Stomach (tissue), 4 donors: ENCODE measurements around the gene IGFN1.

Experiments used
- EP300 ChIP-seq: sonication (generic); formaldehyde crosslinking; IDR thresholded peaks from one replicate; pipeline ENCODE4 v1.6.1; 2017; ENCODE audit warnings: antibody characterized with exemption
- POLR2A ChIP-seq, 4 donors: fragments of 450-650 bp; IDR thresholded peaks; one replicate each; pipeline ENCODE4 v1.6.1; 2016; ENCODE audit warnings: antibody characterized with exemption in 4 of 4, control low read depth in 2 of 4, mild to moderate bottlenecking in 1 of 4, moderate library complexity in 1 of 4
- TF ChIP-seq, protein P1 (sequence below), 7 experiments: fragments of 450-650 bp in 4 of 7; fragments of 200-600 bp in 3 of 7; sonication (generic) in 3 of 7; IDR thresholded peaks; one replicate each; pipeline ENCODE4 v1.5.1; 2016 to 2019; ENCODE audit warnings: antibody characterized with exemption in 7 of 7, control low read depth in 2 of 7, mild to moderate bottlenecking in 1 of 7

GRCh38 chr1:201183209-201183608 lies 7.4 kb upstream of the IGFN1 start:
- TF ChIP-seq, protein P1, sequence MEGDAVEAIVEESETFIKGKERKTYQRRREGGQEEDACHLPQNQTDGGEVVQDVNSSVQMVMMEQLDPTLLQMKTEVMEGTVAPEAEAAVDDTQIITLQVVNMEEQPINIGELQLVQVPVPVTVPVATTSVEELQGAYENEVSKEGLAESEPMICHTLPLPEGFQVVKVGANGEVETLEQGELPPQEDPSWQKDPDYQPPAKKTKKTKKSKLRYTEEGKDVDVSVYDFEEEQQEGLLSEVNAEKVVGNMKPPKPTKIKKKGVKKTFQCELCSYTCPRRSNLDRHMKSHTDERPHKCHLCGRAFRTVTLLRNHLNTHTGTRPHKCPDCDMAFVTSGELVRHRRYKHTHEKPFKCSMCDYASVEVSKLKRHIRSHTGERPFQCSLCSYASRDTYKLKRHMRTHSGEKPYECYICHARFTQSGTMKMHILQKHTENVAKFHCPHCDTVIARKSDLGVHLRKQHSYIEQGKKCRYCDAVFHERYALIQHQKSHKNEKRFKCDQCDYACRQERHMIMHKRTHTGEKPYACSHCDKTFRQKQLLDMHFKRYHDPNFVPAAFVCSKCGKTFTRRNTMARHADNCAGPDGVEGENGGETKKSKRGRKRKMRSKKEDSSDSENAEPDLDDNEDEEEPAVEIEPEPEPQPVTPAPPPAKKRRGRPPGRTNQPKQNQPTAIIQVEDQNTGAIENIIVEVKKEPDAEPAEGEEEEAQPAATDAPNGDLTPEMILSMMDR (IDR thresholded peaks at IDR 0.05) = no peak
- TF ChIP-seq POLR2A (IDR thresholded peaks at IDR 0.05) (no peak), EP300 (no peak)
